ENCODE results near the gene PHLDB1.
"Not testable (repeated sequence)": the region's sequence is repeated elsewhere in the genome, so short reads cannot be mapped to it uniquely, and the experiment has no call there.

PHLDB1 gene

GRCh38 chr11:118607401-118608359 is at the start of gene PHLDB1:
TSS of gene PHLDB1 (plus strand) at chr11:118607615. CDS start at chr11:118613837, 6,222 bp downstream.
- peak; percentile 82 for DNase-seq (ENCODE audit: low spot score)

DNA sequence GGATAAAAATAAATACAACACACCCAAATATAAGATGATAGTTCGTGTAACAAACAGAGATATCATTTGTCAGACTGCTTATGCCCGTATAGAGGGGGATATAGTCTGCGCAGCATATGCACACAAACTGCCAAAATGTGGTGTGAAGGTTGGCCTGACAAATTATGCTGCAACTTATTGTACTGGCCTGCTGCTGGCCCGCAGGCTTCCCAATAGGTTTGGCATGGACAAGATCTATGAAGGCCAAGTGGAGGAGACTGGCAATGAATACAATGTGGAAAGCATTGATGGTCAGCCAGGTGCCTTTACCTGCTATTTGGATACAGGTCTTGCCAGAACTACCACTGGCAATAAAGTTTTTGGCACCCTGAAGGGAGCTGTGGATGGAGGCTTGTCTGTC is 46.6 kb upstream of the PHLDB1 start:
- DNase-seq (ENCODE audit: low spot score) = no peak

DNA sequence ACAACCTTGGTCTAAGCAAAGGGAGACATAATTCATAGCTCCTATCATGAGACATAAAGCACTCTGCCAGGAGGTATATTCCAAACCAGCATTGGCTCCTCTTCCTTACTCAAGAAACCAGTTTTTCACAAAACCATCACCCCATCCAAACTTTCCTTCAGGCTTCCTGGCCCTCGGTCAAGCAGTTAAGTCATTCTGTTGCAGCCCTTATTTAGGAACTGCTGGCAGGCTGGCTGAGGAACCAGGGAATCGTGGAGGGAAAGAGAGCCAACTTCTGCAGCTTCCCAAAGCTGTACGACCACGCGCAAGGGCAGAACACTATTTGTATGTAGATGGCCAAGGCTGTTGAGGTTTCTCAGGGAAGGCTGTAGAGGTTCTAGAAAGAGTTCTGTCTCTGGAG is 42.4 kb upstream of the PHLDB1 start:
- peak; percentile 31 for DNase-seq (ENCODE audit: low spot score)

DNA sequence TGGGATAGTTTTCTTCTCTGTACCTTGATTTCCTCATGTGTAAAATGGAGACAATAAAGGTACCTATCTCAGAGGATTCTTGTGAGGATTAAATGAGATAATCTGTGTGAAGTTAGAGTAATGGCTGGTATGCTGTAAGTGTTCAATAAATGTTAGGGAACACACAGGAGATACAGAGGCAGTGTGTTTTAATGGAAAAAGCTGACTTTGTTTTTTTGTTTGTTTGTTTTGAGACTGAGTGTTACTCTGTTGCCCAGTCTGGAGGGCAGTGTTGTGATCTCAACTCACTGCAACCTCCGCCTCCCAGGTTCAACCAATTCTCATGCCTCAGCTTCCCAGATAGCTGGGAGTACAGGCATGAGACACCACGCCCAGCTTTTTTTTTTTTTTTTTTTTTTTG is 37.7 kb upstream of the PHLDB1 start:
- no peak for DNase-seq (ENCODE audit: low spot score)

DNA sequence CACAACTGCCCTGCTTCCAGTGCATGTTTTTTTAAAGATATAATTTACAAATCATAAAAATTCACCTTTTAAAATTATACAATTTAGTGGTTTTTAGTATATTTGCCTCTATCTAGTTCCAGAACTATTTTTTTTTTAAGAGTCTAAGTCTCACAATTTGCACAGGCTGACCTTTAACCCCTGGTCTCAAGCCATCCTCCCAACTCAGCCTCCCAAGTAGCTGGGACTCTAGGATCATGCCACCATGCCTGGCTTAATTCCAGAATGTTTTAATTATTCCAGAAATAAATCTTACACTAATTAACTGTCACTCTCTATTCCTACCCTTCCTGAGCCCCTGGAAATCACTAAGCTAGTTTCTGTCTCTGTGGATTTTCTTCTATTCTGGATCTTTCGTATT is 36.6 kb upstream of the PHLDB1 start:
- no peak for DNase-seq (ENCODE audit: low spot score)

- DNase-seq (ENCODE audit: low spot score) = not testable (repeated sequence)
These were observed 35.7 kb upstream of the PHLDB1 start for GRCh38 chr11:118571701-118572060.

DNA sequence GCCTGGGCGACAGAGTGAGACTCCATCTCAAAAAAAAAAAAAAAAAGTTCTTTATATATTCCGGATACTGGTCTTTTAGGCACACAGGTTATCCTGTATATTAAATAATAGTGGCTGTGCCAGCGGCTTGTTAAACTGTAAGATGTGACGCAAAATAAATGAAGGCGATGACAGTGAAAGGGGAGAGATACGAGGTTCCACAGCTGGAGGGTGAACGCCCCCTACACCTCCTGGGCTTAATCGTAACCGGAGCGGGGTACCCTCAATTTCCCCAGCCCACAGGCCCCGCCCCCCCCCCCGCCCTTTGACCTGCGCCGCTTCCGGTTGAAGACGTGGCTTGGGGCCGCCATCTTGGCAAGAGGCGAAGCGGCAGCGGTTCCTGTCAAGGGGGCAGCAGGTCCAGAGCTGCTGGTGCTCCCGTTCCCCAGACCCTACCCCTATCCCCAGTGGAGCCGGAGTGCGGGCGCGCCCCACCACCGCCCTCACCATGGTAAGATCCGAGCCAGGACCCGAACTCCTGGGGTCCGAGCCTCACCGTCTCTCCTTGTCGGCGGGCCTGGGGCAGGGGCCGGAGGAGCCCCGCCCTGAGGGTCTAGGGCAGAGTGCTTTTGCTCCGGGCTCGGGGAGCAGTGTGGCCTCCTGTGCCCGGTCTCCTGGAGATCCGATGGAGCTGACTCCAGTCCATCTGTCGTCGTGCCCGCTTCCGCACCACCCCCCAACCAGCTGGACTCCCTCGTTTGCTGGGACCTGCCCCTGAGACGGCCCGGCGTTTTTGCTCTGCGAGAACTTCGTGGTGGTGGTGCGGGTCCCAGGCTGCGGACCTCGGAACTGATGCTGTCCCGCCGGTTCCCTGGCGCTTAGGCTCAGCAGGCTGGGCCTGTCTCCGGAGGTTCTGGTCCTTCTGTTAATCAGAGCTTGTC is 35.1 kb upstream of the PHLDB1 start, which contains the start of gene ARCN1:
ARCN1 (plus strand) TSS at position 349 of the 920 bp plus-strand sequence; CDS start at position 488, 139 bp downstream.
- peak; percentile 86 for DNase-seq (ENCODE audit: low spot score)

DNA sequence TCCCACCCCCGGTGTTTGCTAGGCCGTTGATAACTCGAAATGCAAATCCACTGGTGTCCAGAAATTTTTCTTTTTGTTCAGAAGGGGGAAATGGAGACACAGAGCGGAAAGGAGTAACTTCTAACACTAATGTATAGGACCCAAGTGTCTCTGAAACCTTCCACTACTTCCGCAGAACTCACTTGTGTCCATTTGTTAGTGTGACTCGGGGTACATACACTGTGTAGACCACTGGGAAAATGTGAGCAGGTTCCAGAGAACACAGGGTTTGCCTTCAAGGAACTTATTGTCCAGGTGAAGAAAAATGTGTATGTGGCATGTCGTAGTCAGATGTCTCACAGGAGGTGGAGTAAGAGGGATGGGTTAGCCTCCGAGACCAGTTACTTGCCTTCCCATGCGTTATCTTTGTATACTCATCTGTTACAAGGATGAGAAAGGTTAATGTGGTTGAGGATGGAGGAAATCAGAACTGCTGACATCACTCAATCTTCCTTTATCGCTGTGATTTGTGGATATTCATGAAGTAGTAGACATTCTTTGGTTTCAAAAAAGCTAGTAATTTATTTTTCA is 34.3 kb upstream of the PHLDB1 start:
- DNase-seq (ENCODE audit: low spot score) = peak; percentile 25

DNA sequence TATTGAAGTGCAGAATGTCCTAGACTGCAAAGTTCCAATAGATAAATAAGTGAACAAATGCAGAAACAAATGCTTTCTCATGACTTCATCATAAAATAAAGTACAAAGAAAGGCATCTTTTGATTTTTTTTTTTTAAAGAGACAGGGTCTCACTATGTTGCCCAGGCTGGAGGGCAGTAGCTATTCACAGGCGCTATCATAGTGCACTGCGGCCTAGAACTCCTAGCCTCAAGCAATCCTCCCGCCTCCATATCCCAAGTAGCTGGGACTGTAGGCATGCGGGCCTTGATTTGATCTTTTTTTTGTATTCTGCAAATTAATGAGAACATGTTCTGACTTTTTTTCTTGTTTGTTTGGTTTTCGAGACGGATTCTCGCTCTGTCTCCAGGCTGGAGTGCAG is 32.8 kb upstream of the PHLDB1 start:
- DNase-seq (ENCODE audit: low spot score) = no peak

DNA sequence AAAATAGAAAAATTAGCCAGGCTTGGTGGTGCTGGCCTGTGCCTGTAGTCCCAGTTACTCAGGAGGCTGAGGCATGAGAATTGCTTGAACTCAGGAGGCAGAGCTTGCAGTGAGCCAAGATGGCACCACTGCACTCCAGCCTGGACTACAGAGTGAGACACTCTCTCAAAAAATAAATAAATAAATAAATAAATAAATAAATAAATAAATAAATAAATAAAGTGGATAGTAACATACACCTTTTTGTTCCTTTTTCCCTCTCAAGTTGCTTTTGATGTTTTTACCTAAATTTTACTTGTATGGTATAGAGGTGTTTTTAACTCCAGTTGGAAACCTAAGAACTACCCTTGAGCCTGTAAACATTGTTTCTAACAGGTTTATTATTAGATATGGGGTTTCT is 29.4 kb upstream of the PHLDB1 start:
- DNase-seq (ENCODE audit: low spot score) = not testable (repeated sequence)

DNA sequence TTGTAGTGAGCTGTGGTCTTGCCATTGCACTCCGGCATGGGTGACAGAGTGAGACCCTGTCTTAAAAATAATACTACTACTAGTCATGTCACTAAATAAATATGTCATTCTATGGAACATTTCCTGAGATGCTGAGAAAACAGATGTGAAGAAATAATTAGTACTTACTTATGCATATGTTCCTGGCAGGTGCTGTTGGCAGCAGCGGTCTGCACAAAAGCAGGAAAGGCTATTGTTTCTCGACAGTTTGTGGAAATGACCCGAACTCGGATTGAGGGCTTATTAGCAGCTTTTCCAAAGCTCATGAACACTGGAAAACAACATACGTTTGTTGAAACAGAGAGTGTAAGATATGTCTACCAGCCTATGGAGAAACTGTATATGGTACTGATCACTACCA is 26.4 kb upstream of the PHLDB1 start:
- DNase-seq (ENCODE audit: low spot score) = no peak

DNA sequence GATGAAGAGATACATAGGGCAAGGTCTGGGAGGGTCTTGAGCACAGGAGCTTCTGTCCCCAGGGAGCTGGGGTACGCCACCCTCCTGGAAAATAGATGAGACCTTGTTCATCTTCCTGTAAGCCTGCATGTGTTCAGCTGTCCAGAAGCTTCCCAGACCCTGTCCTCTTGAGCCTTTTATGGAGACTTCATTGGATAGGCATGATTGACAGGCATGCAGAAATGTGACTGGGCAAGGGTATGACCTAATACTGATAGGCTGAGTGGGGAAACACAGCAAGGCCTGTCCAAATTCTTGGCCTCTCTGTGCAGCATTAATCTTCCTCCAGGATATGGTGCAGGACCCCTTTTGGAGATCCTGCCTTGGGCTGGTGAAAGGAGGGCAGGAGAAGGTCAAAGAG is 19.5 kb upstream of the PHLDB1 start:
- no peak for DNase-seq (ENCODE audit: low spot score)

DNA sequence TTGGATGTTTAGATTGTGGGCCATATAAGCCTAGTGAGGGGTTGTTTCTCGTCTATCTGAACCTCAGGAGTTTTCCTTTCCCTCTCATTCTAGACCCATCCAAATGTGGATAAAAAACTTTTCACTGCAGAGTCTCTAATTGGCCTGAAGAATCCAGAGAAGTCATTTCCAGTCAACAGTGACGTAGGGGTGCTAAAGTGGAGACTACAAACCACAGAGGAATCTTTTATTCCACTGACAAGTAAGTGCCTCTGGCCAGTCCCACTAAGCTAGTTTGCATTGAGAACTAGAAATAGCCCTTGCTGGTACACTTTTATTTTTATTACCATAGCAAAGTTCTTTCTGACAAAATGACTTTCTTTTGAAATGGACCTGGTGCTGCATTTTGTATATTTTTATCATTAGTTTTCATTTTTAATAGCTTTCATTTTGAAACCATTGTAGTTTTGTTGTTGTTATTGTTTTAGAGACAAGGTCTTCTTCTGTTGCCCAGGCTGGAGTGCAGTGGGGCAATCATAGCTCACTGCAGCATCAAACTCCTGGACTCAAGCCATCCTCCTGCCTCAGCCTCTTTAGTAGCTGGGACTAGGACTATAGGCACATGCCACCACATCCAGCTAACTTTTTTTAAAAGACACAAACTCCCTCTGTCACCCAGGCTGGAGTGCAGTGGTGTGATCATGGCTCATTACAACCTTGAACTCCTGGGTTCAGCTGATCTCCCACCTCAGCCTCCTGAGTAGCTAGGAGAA is 14.6 kb upstream of the PHLDB1 start:
- no peak for DNase-seq (ENCODE audit: low spot score)

DNA sequence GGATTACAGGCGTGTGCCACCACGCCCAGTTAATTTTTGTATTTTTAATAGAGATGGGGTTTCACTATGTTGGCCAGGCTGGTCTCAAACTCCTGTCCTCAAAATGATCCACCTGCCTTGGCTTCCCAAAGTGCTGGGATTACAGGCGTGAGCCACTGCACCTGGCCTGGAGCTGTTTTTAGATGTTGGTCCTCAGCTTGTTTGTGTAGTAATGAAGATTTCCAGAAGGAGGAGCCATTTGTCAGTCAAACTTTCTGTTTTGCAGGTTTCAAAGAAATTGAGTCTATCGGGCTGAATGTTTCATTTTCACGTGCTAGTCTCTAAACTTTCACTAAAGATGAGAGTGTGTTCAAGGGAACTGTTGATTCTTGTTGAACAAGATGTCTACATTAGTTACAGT is 12.4 kb upstream of the PHLDB1 start:
- DNase-seq (ENCODE audit: low spot score) = not testable (repeated sequence)

DNA sequence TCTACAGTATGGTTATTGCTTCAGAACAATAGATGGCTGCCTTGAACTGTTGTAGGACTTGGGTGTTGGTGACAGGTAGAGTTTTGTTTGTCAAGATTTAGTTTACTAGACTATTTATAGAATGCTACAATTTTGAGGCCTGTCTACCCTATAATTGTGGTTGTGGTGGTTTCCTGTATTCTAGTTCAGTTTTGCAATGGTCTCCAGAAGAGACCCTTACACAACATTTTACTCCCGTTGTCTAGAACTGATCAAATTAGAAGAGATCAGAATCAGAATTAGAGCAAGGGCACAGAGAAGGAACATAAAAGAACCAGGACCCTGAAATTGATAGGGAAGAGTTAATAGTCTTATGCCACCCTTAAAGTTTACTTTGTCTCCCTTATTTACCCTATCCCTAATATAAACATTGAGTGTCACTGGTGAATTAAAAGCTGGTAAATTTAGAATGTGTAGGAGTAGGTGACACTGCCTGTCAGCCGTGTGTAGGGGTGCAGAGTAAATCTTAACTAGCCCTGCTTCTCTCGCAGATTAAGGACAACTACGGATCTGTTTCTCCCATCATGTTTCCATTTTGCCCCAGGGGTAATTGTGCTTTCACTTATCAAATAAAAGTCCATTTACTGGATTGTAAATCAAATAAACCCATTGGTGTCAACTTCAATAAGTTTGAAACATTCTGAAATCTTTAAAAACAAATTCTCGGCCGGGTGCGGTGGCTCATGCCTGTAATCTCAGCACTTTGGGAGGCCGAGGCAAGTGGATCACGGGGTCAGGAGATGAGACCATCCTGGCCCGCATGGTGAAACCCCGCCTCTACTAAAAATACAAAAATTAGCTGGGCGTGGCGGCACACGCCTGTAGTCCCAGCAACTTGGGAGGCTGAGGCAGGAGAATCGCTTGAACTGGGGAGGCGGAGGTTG is 10.9 kb upstream of the PHLDB1 start:
- DNase-seq (ENCODE audit: low spot score) = no peak

DNA sequence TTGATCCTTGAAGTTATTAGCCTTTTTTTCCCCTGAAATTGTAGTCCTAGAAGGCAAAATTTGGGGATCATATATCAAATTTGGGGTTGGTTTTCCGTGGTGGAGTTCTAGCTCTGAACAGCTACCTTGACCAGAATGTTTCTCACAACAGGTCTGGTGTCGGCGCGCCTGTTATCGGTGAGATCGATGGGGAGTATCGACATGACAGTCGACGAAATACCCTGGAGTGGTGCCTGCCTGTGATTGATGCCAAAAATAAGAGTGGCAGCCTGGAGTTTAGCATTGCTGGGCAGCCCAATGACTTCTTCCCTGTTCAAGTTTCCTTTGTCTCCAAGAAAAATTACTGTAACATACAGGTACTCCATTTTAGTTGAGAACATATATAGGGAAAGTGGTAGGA is 9.9 kb upstream of the PHLDB1 start:
- no peak for DNase-seq (ENCODE audit: low spot score)

DNA sequence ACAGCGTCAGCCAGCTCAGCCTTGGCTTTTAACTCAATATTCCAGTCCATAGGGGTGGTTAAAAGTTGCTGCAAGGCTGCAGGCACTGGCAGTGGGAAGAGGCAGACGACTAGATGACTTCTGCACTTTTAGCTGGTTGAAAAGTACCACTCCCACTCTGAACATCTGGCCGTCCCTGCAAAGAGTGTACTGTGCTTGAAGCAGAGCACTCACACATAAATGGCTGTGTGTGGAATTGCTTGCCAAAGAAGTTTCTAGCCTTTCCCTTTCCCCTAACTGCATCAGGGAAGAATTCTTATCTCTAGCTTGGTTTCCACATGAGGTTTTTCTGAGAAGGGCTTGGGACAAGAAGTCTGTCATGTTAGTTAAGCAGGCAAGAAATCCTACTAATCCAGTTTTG is 5.1 kb upstream of the PHLDB1 start:
- DNase-seq (ENCODE audit: low spot score) = no peak

DNA sequence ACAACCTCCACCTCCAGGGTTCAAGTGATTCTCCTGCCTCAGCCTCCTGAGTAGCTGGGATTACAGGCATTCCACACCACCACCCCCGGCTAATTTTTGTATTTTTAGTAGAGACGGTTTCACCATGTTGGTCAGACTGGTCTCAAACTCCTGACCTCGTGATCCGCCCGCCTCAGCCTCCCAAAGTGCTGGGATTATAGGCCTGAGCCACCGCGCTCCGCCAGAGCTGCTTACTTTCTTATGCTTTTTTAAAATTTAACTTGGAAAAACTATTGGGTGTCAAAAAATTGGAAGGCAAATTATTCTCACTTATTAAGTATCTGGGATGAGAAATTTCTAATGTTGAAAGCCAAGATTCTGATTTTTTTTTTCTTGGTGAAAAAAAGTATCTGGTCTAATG is 3.7 kb upstream of the PHLDB1 start:
- DNase-seq (ENCODE audit: low spot score) = not testable (repeated sequence)

DNA sequence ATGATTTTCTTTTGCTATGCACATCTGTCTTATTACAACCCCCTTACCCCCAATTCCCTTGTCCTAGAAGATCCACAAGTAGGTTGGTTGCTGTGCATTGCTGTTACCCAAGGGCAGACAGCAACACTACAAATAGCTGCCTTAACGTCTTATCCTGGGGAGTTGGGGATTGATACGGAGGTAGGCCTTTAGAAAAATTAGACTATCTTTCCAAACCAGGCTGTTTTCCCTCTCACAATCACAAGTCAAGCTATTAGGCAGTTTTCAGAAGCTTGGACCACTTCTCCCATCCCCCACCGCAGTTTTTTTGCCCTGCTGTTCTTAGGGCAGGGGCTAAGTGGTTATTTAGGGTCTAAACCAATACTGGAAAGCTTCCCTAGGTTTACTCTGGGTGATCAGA is 2.8 kb upstream of the PHLDB1 start:
- DNase-seq (ENCODE audit: low spot score) = no peak

DNA sequence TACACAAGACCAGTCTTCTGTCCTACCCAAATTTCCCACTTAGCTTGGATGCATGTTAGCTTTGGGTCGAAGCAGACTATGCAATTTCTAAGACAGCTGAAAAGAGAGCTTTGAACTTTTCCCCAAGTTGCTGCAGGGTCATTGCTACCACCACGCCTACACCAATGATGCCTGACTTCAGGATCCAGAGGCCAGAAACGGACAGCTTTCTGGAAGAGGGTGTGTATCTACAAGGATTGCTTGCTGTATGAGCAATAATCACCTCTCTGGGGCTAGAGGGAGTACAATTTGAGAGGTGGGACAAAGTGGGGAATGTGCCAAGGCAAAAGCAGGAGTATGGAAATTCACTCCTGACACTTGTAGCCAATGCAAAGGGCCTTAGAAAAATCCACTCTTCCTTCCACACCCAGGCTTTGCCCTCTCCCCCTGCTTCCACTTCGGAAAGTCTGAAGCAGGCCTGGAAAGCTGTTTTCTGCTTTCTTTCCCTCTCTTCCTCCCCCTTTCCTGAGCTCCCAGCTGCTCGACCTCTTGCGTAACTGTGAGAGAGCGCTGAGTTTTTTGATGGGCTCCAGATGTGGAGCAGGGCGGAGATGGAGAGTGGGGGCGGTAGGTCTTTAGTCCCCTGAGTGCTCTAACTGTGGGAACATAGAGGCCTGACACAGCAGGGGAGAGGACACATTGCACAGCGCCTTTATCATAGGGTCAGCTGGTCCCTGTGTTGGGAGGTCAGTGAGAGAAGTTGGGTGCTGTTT is 2.1 kb upstream of the PHLDB1 start:
- peak; percentile 75 for DNase-seq (ENCODE audit: low spot score)

Data from AG08396 (cell line).